GM23338 (cell line): Measurements from ENCODE around the gene MCRIP1. TPM values are rescaled to one million over a fixed set of nuclear protein-coding genes. Genes with fewer than 3 reads are reported as not detected.

ENCODE experiments used
- ATAC-seq: fragments of 200-7000 bp; cut with Tn5 transposase; 3 replicates; pipeline ENCODE4 v1.9.1; 2020
- DNase-seq: peaks from one replicate; pipeline ENCODE4 v3.0.0-alpha.2; 2015; ENCODE audit warnings: low spot score
- H2AFZ ChIP-seq: fragments of 200-600 bp; sonication (generic); 2 replicates; pipeline ENCODE4 v1.8.0; 2016; ENCODE audit warnings: antibody characterized with exemption, mild to moderate bottlenecking, moderate library complexity
- H3F3A ChIP-seq: fragments of 200-600 bp; sonication (generic); replicated peaks from 2 replicates; pipeline ENCODE4 v1.8.0; 2017; ENCODE audit warnings: antibody characterized with exemption, mixed run types, low read depth
- H3K27ac ChIP-seq: fragments of 200-600 bp; sonication (generic); 2 replicates; pipeline ENCODE4 v1.6.1; 2016; ENCODE audit warnings: low read depth
- H3K27me3 ChIP-seq: fragments of 200-600 bp; sonication (generic); 2 replicates; pipeline ENCODE4 v1.8.0; 2016; ENCODE audit warnings: mild to moderate bottlenecking, mixed run types, moderate library complexity; ENCODE audit not compliant: insufficient read depth
- H3K36me3 ChIP-seq: fragments of 200-600 bp; sonication (generic); 2 replicates; pipeline ENCODE4 v1.8.0; 2016; ENCODE audit warnings: mild to moderate bottlenecking; ENCODE audit not compliant: insufficient read depth
- H3K4me1 ChIP-seq: fragments of 200-600 bp; sonication (generic); 2 replicates; pipeline ENCODE4 v1.8.0; 2016; ENCODE audit warnings: mild to moderate bottlenecking, moderate library complexity; ENCODE audit not compliant: insufficient read depth
- H3K4me2 ChIP-seq: fragments of 200-600 bp; sonication (generic); 2 replicates; pipeline ENCODE4 v1.7.1; 2017; ENCODE audit warnings: mixed run types
- H3K4me3 ChIP-seq: fragments of 200-600 bp; sonication (generic); 2 replicates; pipeline ENCODE4 v1.6.1; 2016; ENCODE audit warnings: mixed run types
- H3K79me2 ChIP-seq: fragments of 200-600 bp; sonication (generic); replicated peaks from 2 replicates; pipeline ENCODE4 v1.8.0; 2017; ENCODE audit warnings: mild to moderate bottlenecking; ENCODE audit not compliant: insufficient read depth
- H3K9me2 ChIP-seq: fragments of 200-600 bp; sonication (generic); 2 replicates; pipeline ENCODE4 v1.8.0; 2017; ENCODE audit not compliant: insufficient read depth
- H4K20me1 ChIP-seq: fragments of 200-600 bp; sonication (generic); replicated peaks from 2 replicates; pipeline ENCODE4 v1.8.0; 2017; ENCODE audit warnings: mild to moderate bottlenecking; ENCODE audit not compliant: insufficient read depth
- H3K27ac Mint-ChIP-seq: 2 replicates; pipeline ENCODE4 v1.8.0; 2020; ENCODE audit warnings: inconsistent platforms, mild to moderate bottlenecking, moderate library complexity, mixed read lengths
- H3K27me3 Mint-ChIP-seq: 3 replicates; pipeline ENCODE4 v1.8.0; 2022; ENCODE audit warnings: low read depth, mild to moderate bottlenecking, moderate library complexity, mixed read lengths, inconsistent platforms; ENCODE audit not compliant: insufficient read depth, poor library complexity
- H3K36me3 Mint-ChIP-seq: 3 replicates; pipeline ENCODE4 v1.8.0; 2021; ENCODE audit warnings: low read depth, mild to moderate bottlenecking, inconsistent platforms, moderate library complexity, mixed read lengths
- H3K4me1 Mint-ChIP-seq: 3 replicates; pipeline ENCODE4 v1.8.0; 2020; ENCODE audit warnings: mild to moderate bottlenecking, inconsistent platforms, mixed read lengths
- H3K4me3 Mint-ChIP-seq: 3 replicates; pipeline ENCODE4 v1.8.0; 2021; ENCODE audit warnings: moderate library complexity, mild to moderate bottlenecking, inconsistent platforms, mixed read lengths
- H3K9me3 Mint-ChIP-seq: 3 replicates; pipeline ENCODE4 v1.8.0; 2020; ENCODE audit warnings: moderate library complexity, mild to moderate bottlenecking, inconsistent platforms, mixed read lengths
- CREB1 ChIP-seq: fragments of 250-450 bp; sonication (Bioruptor Pico); IDR thresholded peaks from 2 replicates; pipeline ENCODE4 v1.5.0; 2020; ENCODE audit warnings: low read depth, mild to moderate bottlenecking, moderate library complexity
- EZH2 ChIP-seq: fragments of 200-600 bp; sonication (generic); IDR thresholded peaks from one replicate; pipeline ENCODE4 v1.8.0; 2017; ENCODE audit warnings: antibody characterized with exemption, mild to moderate bottlenecking, low read depth; ENCODE audit not compliant: unreplicated experiment
- EZH2phosphoT487 ChIP-seq: fragments of 200-600 bp; sonication (generic); IDR thresholded peaks from one replicate; pipeline ENCODE4 v1.8.1; 2018; ENCODE audit warnings: antibody characterized with exemption; ENCODE audit not compliant: unreplicated experiment
- JUNB ChIP-seq: IDR thresholded peaks from one replicate; pipeline ENCODE4 v1.6.1; 2016; ENCODE audit warnings: antibody characterized with exemption; ENCODE audit not compliant: unreplicated experiment
- NANOG ChIP-seq: IDR thresholded peaks from 2 replicates; pipeline ENCODE4 v1.6.1; 2016; ENCODE audit warnings: antibody characterized with exemption, borderline replicate concordance
- POLR2AphosphoS5 ChIP-seq: IDR thresholded peaks from 2 replicates; pipeline ENCODE4 v1.6.1; 2016; ENCODE audit warnings: antibody characterized with exemption, low read depth
- STAT1 ChIP-seq: IDR thresholded peaks from one replicate; pipeline ENCODE4 v1.6.1; 2016; ENCODE audit warnings: antibody characterized with exemption; ENCODE audit not compliant: unreplicated experiment
- ZNF114 ChIP-seq: fragments of 250-450 bp; sonication (Bioruptor Pico); IDR thresholded peaks from 2 replicates; pipeline ENCODE4 v1.5.0; 2020; ENCODE audit warnings: mild to moderate bottlenecking, moderate library complexity
- ZNF331 ChIP-seq: fragments of 250-450 bp; sonication (Bioruptor Pico); IDR thresholded peaks from 2 replicates; pipeline ENCODE4 v1.5.0; 2020; ENCODE audit warnings: low read depth, mild to moderate bottlenecking, moderate library complexity
- polyA plus RNA-seq: library from polyadenylated mRNA; unstranded; fragments of >200 nt; fragmentation: Nextera tagmentation; extraction: Ambion mirVana; gene quantifications from 2 replicates; pipeline ENCODE4 v1.2.1, GENCODE V29; 2016
- total RNA-seq: library from RNA; depleted of rRNA; stranded (reverse); fragments of >200 nt; shearing (Covaris generic); gene quantifications from 2 replicates; pipeline ENCODE4 v1.2.3, GENCODE V29; 2014
- TF ChIP-seq, protein P1 (sequence below): IDR thresholded peaks from 2 replicates; pipeline ENCODE4 v1.6.1; 2016; ENCODE audit warnings: antibody characterized with exemption
- TF ChIP-seq, protein P2 (sequence below): IDR thresholded peaks from one replicate; pipeline ENCODE4 v1.6.1; 2018; ENCODE audit warnings: antibody characterized with exemption; ENCODE audit not compliant: unreplicated experiment
- TF ChIP-seq, protein P3 (sequence below): fragments of 250-450 bp; sonication (Bioruptor Pico); IDR thresholded peaks from 2 replicates; pipeline ENCODE4 v1.5.0; 2020; ENCODE audit warnings: mild to moderate bottlenecking, moderate library complexity
- TF ChIP-seq, protein P4 (sequence below), 2 experiments: fragments of 200-600 bp in 1 of 2; sonication (generic) in 1 of 2; conservative IDR thresholded peaks; 2 replicates each; pipeline versions ENCODE4 v1.5.1 to v1.6.1; 2016 to 2017; ENCODE audit warnings: antibody characterized with exemption in 2 of 2, low read depth in 2 of 2, mild to moderate bottlenecking in 2 of 2, moderate library complexity in 1 of 2

The MCRIP1 gene
- total and polyA plus RNA-seq, 2 experiments from 2014 or later: 85.2 to 101 TPM

DNA sequence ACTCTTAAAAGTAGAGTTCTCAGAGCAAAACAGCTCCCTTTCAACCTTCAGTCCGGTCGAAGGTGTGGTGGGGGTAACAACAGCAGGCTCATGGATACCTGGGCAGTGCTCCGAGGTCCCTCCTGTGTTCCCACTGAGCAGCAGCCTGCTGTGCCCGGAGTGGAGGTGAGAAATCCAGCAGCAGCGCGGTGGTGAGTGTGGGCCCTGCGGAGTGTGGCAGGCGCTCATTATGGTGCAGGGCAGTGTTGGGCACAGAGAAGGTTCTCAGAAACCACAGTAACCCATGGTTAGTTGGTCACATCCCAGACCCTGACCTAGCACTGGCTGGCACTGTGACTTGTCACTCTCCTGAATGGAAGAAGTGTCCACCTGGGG lies 32.3 kb upstream of the MCRIP1 start:
- Histone ChIP-seq H2AFZ (no peak overlapping the region), H3K36me3 (0 out of 2 replicates have a peak, but pooled peaks cover 6% of the 10 kb centered on the region), H3K79me2 (peaks cover 36% of the 10 kb centered on the region), H3K9me2 (no peaks in the 10 kb centered on the region), H3F3A (peaks cover 64% of the 10 kb centered on the region), H3K4me1 (peaks cover 15% of the 10 kb centered on the region), H3K4me2 (no peak overlapping the region), H4K20me1 (peaks cover 30% of the 10 kb centered on the region), H3K27me3 (no peaks in the 10 kb centered on the region), H3K27ac (no peak overlapping the region), H3K4me3 (no peak overlapping the region)
- H3K4me1 Mint-ChIP-seq: peaks cover 31% of the 10 kb centered on the region
- H3K27ac Mint-ChIP-seq: no peak overlapping the region
- TF ChIP-seq CREB1 (no peak), POLR2AphosphoS5 (no peak), STAT1 (no peak), JUNB (no peak), EZH2 (no peak), ZNF114 (CRISPR knock-in tag) (no peak), NANOG (no peak), ZNF331 (CRISPR knock-in tag) (no peak), EZH2phosphoT487 (no peak)
- TF ChIP-seq, protein P1, sequence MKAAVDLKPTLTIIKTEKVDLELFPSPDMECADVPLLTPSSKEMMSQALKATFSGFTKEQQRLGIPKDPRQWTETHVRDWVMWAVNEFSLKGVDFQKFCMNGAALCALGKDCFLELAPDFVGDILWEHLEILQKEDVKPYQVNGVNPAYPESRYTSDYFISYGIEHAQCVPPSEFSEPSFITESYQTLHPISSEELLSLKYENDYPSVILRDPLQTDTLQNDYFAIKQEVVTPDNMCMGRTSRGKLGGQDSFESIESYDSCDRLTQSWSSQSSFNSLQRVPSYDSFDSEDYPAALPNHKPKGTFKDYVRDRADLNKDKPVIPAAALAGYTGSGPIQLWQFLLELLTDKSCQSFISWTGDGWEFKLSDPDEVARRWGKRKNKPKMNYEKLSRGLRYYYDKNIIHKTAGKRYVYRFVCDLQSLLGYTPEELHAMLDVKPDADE: no peak
- TF ChIP-seq, protein P2, sequence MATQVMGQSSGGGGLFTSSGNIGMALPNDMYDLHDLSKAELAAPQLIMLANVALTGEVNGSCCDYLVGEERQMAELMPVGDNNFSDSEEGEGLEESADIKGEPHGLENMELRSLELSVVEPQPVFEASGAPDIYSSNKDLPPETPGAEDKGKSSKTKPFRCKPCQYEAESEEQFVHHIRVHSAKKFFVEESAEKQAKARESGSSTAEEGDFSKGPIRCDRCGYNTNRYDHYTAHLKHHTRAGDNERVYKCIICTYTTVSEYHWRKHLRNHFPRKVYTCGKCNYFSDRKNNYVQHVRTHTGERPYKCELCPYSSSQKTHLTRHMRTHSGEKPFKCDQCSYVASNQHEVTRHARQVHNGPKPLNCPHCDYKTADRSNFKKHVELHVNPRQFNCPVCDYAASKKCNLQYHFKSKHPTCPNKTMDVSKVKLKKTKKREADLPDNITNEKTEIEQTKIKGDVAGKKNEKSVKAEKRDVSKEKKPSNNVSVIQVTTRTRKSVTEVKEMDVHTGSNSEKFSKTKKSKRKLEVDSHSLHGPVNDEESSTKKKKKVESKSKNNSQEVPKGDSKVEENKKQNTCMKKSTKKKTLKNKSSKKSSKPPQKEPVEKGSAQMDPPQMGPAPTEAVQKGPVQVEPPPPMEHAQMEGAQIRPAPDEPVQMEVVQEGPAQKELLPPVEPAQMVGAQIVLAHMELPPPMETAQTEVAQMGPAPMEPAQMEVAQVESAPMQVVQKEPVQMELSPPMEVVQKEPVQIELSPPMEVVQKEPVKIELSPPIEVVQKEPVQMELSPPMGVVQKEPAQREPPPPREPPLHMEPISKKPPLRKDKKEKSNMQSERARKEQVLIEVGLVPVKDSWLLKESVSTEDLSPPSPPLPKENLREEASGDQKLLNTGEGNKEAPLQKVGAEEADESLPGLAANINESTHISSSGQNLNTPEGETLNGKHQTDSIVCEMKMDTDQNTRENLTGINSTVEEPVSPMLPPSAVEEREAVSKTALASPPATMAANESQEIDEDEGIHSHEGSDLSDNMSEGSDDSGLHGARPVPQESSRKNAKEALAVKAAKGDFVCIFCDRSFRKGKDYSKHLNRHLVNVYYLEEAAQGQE: no peak
- TF ChIP-seq, protein P3, sequence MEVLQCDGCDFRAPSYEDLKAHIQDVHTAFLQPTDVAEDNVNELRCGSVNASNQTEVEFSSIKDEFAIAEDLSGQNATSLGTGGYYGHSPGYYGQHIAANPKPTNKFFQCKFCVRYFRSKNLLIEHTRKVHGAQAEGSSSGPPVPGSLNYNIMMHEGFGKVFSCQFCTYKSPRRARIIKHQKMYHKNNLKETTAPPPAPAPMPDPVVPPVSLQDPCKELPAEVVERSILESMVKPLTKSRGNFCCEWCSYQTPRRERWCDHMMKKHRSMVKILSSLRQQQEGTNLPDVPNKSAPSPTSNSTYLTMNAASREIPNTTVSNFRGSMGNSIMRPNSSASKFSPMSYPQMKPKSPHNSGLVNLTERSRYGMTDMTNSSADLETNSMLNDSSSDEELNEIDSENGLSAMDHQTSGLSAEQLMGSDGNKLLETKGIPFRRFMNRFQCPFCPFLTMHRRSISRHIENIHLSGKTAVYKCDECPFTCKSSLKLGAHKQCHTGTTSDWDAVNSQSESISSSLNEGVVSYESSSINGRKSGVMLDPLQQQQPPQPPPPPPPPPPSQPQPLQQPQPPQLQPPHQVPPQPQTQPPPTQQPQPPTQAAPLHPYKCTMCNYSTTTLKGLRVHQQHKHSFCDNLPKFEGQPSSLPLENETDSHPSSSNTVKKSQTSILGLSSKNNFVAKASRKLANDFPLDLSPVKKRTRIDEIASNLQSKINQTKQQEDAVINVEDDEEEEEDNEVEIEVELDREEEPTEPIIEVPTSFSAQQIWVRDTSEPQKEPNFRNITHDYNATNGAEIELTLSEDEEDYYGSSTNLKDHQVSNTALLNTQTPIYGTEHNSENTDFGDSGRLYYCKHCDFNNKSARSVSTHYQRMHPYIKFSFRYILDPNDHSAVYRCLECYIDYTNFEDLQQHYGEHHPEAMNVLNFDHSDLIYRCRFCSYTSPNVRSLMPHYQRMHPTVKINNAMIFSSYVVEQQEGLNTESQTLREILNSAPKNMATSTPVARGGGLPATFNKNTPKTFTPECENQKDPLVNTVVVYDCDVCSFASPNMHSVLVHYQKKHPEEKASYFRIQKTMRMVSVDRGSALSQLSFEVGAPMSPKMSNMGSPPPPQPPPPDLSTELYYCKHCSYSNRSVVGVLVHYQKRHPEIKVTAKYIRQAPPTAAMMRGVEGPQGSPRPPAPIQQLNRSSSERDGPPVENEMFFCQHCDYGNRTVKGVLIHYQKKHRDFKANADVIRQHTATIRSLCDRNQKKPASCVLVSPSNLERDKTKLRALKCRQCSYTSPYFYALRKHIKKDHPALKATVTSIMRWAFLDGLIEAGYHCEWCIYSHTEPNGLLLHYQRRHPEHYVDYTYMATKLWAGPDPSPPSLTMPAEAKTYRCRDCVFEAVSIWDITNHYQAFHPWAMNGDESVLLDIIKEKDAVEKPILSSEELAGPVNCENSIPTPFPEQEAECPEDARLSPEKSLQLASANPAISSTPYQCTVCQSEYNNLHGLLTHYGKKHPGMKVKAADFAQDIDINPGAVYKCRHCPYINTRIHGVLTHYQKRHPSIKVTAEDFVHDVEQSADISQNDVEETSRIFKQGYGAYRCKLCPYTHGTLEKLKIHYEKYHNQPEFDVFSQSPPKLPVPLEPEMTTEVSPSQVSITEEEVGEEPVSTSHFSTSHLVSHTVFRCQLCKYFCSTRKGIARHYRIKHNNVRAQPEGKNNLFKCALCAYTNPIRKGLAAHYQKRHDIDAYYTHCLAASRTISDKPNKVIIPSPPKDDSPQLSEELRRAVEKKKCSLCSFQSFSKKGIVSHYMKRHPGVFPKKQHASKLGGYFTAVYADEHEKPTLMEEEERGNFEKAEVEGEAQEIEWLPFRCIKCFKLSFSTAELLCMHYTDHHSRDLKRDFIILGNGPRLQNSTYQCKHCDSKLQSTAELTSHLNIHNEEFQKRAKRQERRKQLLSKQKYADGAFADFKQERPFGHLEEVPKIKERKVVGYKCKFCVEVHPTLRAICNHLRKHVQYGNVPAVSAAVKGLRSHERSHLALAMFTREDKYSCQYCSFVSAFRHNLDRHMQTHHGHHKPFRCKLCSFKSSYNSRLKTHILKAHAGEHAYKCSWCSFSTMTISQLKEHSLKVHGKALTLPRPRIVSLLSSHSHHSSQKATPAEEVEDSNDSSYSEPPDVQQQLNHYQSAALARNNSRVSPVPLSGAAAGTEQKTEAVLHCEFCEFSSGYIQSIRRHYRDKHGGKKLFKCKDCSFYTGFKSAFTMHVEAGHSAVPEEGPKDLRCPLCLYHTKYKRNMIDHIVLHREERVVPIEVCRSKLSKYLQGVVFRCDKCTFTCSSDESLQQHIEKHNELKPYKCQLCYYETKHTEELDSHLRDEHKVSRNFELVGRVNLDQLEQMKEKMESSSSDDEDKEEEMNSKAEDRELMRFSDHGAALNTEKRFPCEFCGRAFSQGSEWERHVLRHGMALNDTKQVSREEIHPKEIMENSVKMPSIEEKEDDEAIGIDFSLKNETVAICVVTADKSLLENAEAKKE (CRISPR knock-in tag): no peak
- TF ChIP-seq, protein P4, sequence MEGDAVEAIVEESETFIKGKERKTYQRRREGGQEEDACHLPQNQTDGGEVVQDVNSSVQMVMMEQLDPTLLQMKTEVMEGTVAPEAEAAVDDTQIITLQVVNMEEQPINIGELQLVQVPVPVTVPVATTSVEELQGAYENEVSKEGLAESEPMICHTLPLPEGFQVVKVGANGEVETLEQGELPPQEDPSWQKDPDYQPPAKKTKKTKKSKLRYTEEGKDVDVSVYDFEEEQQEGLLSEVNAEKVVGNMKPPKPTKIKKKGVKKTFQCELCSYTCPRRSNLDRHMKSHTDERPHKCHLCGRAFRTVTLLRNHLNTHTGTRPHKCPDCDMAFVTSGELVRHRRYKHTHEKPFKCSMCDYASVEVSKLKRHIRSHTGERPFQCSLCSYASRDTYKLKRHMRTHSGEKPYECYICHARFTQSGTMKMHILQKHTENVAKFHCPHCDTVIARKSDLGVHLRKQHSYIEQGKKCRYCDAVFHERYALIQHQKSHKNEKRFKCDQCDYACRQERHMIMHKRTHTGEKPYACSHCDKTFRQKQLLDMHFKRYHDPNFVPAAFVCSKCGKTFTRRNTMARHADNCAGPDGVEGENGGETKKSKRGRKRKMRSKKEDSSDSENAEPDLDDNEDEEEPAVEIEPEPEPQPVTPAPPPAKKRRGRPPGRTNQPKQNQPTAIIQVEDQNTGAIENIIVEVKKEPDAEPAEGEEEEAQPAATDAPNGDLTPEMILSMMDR (conservative IDR thresholded peaks at IDR 0.05; ENCODE audit: low read depth in 2 of 2): no peak
- DNase-seq (no peak), ATAC-seq (no peak)
- H3K27me3 Mint-ChIP-seq: peaks cover 47% of the 10 kb centered on the region
- H3K9me3 Mint-ChIP-seq: peaks cover 2% of the 10 kb centered on the region; the same call in 2 of the 3 replicates
- no peak overlapping the region for H3K4me3 Mint-ChIP-seq
- H3K36me3 Mint-ChIP-seq: peaks cover 38% of the 10 kb centered on the region
